GM19035 (cell line): ENCODE results near the gene SQOR.

Experiments used
- ATAC-seq: cut with Tn5 transposase; IDR thresholded peaks from one replicate; pipeline ENCODE4 v1.9.1; 2021; ENCODE audit not compliant: unreplicated experiment

SQOR gene

DNA sequence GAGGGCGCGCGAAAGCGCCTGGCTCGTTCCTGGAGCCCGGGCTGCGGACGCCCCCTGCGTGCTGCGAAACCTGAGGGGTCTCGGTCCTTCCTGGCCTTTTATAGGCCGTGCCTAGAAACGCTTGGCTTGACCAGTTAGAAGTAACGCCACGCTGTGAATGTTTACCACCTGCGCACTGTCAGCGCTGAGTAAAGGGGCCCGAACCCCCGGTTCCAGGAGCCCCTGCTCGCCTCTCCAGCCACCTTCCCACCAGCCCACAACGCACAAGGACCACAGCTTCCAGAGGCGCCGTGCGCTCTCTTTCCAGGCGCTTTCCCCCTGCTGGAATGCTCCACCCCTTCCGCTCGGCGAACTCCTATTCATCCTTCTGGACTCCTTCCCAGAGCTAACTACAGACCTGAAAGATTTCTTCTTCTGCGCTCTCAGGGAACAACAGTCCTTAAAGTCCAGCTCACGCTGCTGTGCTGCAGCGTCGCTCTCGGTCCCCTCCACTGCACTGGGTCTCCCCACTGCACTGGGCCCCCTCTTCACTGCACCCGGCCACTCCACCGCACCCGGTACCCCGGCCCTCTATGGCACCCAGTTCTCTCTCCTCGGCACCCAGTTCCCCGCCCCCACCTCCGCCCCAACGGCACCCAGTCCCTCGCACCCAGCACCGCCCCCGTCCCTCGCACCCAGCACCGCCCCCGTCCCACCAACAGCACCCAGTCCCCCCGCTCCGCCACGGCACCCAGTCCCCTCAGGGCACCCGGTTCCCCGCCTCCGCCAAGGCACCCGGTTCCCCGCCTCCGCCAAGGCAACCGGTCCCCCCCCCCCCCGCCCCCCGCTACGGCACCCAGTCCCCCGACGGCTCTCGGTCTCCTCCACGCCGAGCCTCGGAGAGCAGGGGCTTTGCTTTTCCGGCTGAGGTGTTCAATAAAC, 69.8 kb downstream of the SQOR start:
- no peak for ATAC-seq

DNA sequence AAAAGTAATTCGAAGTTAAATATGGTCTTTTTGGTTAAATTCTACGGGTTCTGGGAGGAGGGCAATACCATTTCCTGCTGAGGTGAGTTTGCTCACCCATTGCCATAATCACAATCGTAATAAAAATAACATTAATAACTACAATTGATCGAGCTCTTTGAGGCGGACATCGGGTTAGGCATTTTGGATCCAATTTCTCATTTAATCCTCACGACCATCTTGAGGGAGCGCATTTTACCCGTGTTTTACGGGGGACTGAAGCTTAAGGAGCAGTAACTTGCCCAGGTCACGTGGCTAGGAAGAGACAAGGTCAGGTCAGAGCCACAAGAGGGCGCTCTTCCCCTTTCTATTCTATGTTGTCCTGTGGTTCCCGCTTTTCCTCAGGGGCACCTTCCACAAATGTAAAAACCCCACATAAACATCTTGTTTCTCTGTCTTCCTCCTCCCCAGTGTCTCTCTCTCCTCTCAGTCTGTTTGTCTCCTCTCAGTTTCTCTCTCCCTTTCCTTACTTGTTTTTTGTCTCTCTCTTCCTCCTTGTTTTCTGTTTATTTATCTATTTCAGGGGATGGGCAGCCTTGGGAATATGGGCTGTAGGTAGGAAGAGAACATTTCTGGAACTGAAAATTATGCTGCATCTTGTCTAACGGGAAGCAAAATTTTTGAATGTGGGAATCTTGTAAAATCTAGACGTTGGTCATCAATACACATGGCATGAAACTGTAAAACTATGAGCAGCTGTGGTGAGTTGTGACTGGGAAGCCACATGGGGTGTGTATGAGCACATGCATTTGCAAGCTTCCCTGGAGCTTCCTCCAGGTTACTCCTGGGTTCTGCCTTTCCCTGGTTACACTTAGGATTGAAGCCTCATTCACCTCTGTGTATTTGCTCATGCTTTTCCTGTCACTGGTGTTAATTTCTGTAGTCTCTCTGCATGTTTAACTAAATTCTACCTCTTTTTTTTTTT, 71.0 kb downstream of the SQOR start:
- peak; percentile 85 for ATAC-seq

DNA sequence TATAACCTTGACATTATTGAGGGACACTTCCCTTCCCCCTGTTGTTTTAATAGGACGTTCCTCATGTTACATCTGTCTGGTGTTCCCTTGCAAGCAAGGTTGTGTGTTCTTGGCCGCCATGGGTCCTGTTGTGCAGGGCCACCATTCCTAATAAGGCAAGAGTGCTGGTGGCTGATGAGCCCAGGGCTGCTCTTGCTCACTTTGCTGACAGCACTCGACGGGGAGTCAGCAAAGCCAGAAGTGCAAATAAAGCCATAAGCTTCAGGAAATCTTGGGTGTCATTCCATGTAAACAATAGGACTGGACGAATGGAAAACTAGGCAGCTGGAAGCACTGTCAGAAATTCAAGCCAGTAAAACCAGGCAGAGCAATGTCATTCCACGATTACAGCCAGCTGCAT, 75.8 kb downstream of the SQOR start:
- no peak for ATAC-seq

DNA sequence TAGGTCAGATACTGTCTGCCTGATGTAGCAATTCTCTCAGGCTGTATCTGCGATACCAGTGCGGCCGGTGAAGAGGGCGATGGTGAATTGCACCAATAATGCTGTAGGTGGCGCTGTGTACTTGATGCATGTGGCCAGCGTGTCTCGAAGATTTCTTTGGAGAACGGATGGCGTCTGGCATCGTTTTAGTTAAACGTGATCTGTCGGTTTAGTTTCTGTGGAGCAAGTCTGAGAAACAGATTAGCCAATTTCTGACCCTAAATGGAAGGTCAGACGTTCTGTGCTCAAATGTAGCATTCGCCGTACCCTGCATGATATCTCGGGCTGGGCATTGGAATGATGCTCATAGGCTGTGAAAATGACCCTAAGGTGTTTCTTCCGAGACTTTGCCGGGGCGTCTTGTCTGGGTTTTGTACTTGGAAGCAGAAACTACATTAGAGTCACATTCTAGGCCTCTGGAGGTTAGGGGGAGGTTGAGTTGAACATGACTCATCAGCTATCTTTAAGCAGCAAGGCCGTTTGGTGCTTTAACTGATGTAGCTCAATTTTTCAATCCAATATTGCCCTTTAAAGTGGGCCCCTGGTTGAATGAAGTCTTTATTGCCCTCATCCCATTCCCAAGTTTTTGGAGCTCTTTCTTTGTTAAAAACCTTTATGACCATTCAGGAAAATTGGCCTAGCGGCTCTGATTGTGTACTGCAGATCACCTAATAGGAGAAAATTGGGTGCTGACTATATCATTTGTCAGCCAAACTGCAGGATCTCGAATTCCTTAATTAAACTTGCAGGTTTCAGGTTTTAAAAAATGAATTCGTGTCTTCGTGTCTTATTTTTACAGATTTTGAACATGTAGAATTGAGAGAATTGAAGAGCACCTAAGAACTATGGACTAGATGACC, 80.0 kb downstream of the SQOR start:
- ATAC-seq, result peak; percentile 66

DNA sequence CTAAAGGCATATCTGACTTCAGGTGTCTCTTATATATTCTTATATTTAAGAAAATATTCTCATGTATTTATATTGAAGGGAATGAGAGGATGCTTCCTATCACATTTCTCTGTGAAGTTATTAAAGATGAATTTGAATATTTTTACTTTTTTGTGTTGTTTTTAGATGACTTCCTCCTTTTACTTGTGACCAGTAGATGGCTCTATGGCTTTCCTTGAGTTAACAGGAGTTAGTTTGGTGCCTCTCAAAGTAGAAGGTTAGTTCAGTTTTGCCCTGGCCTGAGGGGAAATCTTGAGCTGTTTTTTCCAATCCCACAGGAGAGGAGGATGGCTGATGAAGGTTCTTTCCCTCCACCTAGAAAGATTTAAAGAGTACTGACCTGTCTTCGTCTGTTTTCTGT, 80.7 kb downstream of the SQOR start:
- no peak for ATAC-seq

DNA sequence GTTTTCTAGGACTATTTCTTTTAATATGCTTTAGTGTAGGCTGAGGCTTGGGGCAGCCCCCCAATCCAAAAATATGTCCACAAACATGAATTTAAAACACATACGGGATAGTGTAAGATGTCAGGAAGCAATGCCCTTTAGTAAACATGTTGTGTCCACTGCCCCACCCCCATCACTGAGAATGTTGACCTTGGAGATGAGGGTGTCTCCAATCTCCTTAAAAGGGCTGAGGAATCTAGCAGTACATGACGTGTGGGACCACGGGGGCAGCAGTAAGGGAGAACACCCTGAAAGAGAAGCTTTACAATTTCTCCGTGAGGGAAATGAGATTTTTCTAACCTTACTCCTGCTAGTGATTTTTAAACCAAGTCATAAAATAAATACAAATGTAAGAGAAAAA, 84.7 kb downstream of the SQOR start:
- ATAC-seq, result no peak

DNA sequence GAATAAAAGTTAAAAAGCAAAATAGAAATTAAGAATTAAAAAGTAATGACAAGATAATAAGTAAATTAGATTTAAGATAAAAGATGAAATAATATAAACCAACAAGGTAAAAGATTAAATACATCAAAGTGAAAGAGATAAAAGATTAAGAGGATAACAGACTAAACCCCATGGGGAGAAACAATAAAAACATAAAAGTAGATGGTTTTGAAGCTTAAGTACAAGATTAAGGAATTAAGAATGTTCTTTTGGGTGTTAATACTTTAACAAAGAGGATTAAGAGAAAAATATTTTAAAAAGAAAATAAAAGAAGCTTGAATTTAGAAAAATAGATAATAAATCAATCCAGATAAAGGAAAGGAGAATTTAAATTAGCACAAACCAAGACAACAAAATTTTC, 85.4 kb downstream of the SQOR start:
- no peak for ATAC-seq

DNA sequence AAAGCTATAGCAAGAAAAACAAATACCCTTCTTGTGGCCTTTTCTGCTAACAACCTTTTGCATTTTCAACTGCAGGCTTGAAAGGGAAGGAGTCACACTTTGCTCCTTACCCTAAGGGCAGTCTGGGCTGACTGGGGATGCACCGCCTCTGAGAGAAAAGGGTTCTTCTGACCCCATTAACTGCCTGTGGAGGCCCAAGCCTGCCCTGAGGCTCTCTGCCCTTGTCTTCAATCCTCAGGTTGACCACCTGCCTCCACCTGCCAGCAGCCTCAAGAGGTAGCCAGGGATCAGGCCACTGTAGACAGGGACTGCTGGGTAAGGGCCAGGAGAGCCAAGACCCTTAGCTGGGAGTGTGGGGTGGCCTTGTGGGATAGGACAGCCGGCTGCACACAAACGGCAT, 93.8 kb downstream of the SQOR start:
- ATAC-seq, result no peak

DNA sequence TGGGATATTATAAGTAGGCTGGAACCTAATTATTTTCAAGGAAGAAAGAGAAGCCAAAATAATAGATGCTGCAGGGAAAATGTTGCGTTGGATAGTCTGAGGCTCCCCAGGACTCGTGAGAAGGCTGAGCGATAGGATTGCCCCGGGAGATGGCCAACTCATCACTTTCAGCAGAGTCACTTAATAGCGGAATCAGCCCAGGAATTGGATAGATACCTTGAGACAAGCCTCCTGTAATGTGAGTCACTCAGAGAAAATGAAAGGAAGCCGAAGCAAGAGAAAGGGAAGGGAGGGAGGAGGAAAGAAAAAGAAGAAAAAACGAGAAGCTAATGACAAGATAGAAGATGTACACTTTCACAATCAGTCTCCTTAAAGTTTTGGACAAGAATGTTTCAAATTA, 94.3 kb downstream of the SQOR start:
- ATAC-seq, result no peak

DNA sequence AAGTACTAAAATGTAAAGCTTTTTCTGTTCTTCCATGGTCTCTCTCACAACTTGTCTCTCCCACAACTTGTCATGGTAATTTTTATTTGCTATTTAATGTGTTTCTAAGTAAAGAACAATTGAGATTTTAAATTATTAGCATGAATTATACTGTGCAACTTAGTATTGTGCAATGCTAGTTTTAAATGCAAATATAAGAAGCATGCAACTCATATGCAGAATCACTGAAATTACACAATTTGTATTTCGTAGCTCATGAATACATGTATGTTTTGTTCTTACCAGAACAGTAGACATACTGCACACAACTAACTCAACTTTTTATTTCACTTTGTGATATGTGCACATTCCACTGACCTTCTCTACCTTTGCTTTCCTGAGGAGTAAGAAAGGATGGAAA, 96.5 kb downstream of the SQOR start:
- no peak for ATAC-seq

DNA sequence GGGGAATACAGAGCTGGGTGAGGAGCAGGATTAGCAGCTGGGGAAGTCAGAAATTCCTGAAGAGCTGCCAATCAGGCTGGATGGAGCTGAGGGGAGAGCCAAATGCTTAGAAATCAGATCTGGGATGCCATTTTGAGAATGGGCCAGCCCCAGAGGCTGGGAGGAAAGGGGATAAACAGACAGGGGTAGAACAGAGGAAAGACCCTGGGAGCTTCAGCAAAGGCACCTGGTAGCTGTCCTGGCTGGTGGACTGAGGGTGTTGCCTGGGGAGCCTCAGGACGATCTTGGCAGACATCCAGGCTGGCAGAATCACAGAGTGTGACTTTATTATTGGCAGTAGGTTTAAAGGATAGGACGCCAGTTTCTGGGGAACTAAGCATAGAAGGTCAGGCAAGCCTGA, 97.8 kb downstream of the SQOR start:
- ATAC-seq, result no peak

DNA sequence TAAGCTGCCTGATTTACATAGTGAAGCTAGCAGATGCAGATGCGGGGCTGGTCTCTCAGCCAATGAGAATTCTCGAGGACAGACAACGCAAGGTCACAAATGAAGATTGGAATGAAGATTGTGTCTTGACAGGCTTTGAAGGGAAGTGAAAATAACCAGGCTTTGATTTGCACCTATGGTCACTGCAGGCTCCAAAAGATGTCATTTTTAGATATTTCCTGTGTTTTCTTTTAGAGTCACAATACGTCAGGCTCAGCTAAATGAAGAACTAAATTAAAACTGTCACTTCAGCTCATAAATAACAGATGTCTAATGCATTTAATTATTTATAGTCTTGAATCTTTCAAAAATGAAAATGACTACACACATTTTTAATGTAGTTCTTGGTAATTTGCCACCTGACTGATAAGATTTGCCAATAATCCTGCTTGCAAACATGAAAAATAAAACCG, 99.5 kb downstream of the SQOR start:
- no peak for ATAC-seq
